Uterus (tissue), 2 donors: ENCODE data around the gene LINGO4.

Experiments
- CTCF ChIP-seq, 4 experiments: fragments of 200-600 bp in 2 of 4; fragments of 450-650 bp in 2 of 4; sonication (generic) in 2 of 4; IDR thresholded peaks; one replicate each; pipeline ENCODE4 v1.5.1; 2016 to 2019; ENCODE audit warnings: antibody characterized with exemption in 4 of 4, mild to moderate bottlenecking in 2 of 4, moderate library complexity in 1 of 4
- POLR2A ChIP-seq, 2 donors: fragments of 450-650 bp; IDR thresholded peaks; one replicate each; pipeline ENCODE4 v1.6.1; 2016; ENCODE audit warnings: antibody characterized with exemption in 2 of 2, mild to moderate bottlenecking in 1 of 2, moderate library complexity in 1 of 2

- TF ChIP-seq CTCF (IDR thresholded peaks at IDR 0.05) (no peak), POLR2A (IDR thresholded peaks at IDR 0.05) (no peak)
Observed at GRCh38 chr1:151852733-151853132, 47.5 kb upstream of the LINGO4 start.
